ENCODE data around the gene ACD. TPM values are rescaled to one million over a fixed set of nuclear protein-coding genes. Genes with fewer than 3 reads are reported as not detected.

ACD gene
- total and polyA plus RNA-seq, 2 of the 4 experiments (the other 2 are of a cell fraction), result 15.6 to 31.1 TPM

- no peak for TF ChIP-seq CEBPB (IDR thresholded peaks at IDR 0.05; ENCODE audit: low read depth, low read length)
- no peak for TF ChIP-seq MAZ (IDR thresholded peaks at IDR 0.05; ENCODE audit: borderline replicate concordance, low read depth, low read length)
These were observed 13.9 kb upstream of the ACD start (continued) for GRCh38 chr16:67673712-67674580.

Data from IMR-90 (cell line).